Stimulated activated CD4-positive, alpha-beta T cell treated with anti-CD3 and anti-CD28 coated beads, Interleukin-2, amount 100 ng/mL, for 48 hours (primary cell): ENCODE measurements around the gene HYCC2.

Experiments used
- DNase-seq, 2 donors: peaks; one replicate each; pipeline ENCODE4 v3.0.0-alpha.2; 2020

The HYCC2 gene

DNA sequence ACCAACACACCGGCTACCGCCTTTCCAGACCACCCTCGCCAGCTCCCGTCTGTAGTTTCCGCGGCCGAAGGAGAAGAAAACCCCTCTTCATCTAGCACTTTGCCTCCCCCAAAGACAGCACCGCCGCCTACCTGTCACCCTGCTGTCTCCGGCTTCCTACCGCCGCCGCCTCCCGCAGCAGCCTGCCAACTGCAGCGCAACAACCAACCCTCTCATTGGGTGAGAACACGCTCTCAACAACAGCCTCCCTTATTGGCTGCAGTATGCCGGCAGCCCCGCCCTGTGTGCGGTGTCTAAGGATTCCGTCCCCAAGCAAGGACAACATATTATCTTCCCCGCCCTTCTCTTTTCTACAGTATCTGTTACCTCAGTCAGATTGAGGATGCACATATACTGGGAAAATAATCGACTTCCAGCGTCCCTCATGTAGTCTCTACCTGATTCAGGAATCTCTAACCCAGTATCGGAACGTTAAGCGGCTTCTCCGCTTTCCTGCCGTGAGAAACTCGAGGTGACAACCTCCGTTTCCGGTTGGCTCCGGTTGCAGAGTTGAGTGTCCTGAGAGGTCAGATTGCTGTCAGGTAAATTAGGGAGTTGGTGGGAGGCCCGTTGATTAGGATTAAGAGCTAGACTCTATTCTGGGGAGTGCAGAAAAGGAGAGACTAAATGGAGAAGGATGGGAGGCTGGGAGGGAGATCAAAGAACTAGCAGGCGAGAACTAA lies at the start of gene HYCC2, which contains the start of gene NDUFB3:
Gene HYCC2, minus strand, starts transcription at position 193 of the 722 bp plus-strand sequence. CDS start 47,662 bp downstream, outside the sequence.
Gene NDUFB3, plus strand, starts transcription at position 523 of the 722 bp plus-strand sequence. CDS start 6,882 bp downstream, outside the sequence.
- peak; percentile 87 for DNase-seq

DNA sequence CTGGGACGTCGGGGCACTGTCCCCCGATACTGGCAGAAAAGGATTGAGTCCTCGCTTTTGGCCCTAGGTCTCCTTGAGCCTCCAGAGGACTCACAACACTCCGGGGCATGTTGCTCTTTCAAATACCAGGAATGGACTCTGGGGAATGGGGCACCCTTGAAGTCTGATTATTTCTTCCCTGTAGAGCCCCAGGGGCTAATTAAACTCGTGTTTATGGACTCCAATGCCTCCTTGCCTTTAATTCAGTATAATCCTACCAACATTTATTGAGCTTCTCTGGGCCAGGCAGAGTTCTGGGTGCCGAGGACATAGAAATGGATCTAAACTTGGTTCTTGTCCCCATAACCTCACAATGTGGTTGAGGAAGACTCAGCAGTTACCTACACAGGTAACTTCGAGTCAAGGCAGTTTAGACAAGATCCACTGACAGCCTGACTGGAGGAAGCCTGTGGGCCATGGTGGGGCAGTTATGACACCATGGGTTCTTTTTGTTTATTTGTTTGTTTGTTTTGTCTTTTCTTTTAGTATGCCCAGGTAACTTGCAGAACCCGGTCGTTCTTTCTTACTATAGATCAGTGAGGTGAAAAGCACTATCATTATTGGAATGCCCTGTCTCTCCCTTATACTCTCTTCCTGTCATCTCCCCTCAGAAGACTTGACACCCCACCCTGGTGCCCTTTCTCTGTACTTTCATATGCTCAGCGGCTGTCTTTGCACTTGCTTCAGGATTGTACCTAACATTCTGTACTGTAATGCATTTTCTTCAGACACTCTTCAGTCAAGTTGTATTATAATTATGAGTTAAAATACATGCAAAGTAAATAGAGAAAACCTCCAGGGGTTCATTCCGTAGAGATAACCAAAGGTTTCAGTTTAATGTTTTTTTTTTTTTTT lies 47.7 kb upstream of the HYCC2 start:
- DNase-seq = no peak

DNA sequence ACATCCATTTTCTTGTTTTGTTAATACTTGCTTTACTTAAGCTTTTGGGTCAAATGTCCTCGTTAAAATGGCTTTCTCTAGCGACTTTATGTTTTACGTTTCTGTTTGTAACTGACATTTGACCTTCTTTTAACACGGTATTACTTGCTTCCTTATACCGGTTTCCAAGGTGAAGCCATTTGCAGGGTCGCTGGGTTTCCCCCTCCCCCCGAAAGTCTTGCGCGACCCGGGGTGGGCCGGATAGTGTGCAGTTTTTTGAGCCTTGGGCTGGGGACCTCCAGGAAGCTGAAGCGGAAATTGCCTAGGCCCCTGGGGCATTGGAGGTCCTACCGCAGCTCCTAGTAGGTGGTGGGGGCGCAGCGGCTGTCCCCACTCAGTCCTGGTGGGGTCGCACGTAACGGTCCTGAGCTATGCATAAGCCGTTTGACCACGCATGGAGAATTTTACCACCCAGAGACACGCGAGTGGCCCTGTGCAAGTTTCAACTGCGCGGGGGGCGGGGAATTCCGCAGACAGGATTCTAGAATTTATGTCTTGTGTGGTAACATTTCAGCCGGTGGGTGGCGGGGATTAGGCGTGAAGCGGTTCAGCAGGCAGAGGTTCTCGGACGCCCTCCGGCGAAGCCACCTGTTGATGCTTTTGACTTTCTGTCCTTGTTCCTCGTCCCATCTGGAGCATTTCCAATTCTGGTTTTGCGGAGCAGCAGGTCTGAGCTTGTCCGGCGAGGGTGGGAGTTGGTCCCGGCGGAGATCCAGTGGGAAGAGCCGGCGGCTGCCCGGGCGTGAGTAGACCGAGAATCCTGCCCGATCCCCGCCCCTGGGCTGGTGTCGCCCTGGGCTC lies 46.9 kb upstream of the HYCC2 start:
- peak; percentile 76 to 80 for DNase-seq

DNA sequence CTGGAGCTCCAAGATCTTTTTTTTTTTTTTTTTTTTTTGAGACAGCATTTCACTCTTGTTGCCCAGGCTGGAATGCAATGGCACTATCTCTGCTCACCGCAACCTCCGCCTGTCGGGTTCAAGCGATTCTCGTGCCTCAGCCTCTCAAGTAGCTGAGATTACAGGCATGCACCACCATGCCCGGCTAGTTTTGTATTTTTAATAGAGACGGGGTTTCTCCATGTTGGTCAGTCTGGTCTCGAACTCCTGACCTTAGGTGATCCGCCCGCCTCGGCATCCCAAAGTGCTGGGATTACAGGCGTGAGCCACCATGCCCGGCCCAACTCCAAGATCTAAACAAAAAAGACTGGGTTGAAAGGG lies 46.2 kb upstream of the HYCC2 start:
- DNase-seq = peak in 1 of 2 donors; percentile 31

DNA sequence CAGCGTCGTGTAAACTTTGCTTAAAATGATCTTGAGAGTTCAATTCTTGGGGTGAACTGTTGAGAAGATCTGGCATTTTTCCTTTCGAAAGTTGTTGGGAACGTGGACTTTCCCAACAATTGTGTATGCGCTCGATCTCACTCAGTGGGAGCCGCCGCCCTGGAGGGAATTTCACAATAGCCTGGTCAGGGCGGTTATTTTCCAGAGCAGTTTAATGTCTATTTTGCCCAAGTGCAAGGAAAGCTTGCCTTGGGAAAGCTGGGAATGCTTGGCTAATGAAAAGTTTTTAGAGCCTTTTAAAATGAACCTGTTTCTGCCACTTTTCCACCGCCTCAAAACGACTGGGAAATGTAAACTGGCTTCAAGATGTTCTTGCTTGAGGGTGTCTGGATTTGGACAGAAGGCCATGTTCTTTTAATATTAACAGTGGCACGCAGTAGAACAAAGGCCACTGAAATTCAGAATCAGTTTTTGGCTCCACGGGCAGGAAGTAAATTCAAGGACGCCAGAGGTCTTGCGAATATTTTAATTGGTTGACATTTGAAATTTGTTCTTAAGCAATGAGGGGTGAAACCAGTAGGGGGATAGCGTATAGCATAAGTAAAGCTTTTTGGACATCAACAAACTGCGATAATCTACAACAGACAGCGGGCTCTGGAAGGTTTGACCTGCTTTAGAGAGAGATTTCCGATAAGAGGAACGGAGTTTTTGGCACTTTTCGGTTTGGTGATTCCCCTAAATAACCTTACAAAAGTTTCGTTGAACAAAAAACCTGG lies 45.7 kb upstream of the HYCC2 start:
- peak in 1 of 2 donors; percentile 32 for DNase-seq

DNA sequence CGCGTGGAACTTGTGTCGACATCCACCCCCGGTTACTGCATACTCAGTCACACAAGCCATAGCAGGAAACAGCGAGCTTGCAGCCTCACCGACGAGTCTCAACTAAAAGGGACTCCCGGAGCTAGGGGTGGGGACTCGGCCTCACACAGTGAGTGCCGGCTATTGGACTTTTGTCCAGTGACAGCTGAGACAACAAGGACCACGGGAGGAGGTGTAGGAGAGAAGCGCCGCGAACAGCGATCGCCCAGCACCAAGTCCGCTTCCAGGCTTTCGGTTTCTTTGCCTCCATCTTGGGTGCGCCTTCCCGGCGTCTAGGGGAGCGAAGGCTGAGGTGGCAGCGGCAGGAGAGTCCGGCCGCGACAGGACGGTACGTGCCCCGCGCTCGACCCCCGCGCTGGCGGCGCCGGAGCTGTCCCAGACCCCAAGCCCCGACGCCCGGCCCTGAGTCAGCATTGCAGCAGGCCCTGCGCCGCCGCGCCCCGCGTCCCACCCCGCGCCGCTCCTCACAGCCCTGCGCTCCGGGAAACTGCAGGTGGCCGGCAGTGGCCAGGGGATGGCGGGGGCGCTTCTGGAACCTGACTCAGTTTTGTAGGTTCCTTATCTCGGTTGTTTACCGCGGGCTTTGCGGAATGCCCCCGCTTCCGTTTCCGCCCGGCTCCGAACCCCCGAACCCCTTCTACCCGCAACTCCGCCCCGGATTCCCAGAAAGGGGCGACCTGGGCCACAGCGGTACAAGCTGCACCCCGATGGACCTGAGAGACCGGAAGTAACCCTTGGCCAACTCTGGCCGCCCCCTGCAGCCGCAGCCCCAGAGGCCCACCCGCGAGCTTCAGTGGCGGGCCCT lies 44.9 kb upstream of the HYCC2 start, which contains the start of gene CFLAR:
Gene CFLAR, plus strand, starts transcription at position 50 of the 844 bp plus-strand sequence. CDS start 13,702 bp downstream, outside the sequence.
- peak; percentile 72 to 74 for DNase-seq

DNA sequence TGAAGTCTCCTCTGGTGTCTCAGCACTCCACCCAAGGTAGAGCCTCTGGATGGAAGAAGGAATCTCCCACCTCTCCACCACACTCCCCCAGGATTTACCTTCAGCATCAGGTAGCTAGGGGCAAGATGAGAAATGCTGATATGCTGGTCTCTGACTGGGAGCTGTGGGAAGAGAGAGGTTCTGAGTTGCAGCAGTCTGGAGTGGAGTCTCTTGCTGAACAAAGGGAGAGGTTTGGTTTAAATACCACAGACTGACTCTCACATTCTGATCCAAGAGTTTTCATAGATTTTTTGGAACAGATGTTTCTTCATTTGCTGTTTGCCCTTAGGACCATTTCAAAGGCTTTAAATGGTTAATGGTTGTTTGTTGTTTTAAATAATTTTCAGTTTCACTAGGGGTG lies 43.4 kb upstream of the HYCC2 start:
- DNase-seq = no peak

DNA sequence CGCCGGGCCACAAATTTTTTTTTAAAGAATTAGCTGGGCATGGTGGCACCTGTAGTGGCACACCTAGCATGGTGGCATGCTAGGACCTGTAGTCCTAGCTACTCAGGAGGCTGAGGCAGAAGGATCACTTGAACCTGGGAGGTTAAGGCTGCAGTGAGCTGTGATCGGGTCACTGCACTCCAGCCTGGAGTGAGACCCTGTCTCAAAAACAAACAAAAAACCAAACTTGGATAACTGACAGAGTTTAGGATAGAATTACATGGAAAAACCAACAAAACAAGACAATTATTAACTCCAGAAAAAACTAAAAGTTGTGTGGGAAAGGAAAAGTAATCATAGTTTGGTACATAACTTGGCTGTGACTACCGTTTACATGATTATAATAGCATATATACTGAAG lies 42.9 kb upstream of the HYCC2 start:
- DNase-seq = no peak

DNA sequence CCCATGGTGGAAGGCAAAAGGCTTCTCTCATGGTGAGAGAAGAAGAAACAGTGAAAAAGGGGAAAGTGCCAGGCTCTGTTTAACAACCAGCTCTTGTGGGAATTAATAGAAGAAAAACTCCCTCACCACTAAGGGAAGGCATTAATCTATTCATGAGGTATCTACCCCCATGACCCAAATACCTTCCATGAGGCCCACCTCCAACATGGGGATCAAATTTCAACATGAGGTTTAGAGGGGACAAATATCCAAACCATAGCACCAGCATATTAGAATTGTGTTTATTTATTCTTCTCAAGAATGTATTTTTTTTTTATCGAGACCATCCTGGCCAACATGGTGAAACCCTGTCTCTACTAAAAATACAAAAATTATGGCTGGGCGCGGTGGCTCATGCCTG lies 39.6 kb upstream of the HYCC2 start:
- no peak for DNase-seq

DNA sequence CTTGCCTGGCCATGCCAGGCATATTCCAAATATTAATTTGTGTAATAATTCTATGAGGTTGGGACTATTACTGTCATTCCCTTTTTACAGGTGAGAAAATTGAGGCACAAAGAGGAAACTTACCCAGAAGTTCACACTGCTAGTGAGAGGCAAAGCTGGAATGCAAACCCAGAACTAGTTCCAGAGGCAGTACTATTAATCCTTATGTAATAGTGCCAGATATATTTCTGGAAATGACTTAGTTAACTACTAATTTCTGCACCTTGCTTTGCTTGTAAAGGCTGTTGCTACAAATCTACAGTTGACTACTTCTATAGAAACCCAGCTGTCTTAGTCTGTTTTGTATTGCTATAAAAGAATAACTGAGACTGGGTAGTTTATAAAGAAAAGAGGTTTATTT lies 39.1 kb upstream of the HYCC2 start:
- DNase-seq = no peak

DNA sequence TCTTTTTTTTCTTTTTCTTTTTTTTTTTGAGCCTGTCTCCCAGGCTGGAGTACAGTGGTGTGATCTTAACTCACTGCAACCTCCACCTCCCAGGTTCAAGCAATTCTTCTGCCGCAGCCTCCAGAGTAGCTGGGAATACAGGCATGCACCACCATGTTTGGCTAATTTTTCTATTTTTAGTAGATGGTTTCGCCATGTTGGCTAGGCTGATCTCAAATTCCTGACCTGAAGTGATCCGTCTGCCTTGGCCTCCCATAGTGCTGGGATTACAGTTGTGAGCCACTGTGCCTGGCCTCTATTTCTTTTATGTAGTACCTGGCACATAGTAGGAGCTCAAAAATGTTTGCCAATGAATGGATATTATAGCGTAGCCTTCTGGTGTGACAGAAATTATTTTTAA lies 37.7 kb upstream of the HYCC2 start:
- no peak for DNase-seq

DNA sequence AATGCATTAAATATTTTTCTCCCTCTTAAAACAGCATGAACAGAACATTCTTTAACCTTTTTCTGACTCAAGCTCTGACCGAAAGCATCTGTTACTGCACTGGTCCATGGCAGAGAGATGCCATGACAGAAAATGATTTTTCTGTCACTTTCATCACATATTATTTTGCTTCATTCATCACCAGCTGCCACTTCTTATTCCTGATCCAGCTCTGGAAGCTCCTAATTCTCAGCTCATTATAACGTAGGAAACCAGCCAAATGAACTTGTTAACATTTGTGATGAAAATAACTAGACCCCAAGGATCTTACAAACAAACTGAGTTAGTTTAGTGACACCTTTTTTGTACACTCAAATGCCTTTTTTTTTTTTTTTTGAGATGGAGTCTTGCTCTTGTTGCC lies 36.9 kb upstream of the HYCC2 start:
- no peak for DNase-seq

DNA sequence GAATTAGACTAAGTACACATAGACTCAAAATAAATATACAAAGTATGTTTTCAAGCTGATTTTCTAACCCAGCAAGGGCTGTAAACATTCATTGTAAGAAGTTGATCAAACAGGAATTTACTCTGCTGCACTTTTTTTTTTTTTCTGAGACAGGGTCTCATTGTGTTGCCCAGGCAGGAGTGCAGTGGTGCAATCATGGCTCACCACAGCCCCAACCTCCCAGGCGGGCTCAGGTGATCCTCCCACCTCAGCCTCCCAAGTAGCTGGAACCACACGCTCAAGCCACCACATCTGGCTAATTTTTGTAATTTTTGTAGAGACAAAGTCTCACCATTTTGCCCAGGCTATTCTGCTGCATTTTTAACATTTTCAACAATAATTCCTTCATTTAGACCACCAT lies 36.2 kb upstream of the HYCC2 start:
- no peak for DNase-seq

DNA sequence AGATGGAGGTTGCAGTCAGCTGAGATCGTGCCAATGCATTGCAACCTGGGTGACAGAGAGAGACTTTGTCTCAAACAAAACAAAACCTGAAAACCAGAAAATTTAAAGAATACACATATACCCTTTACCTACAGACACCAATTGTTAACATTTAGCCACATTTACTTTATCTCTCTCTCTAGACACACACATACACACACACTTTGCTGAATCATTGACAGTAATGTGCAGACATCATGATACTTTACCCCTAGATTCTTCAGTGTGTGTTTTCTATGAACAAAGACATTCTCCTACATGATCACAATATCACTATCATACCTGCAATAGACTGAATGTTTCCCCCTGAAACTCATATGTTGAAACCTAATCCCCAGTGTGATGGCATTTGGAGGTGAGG lies 34.3 kb upstream of the HYCC2 start:
- no peak for DNase-seq

DNA sequence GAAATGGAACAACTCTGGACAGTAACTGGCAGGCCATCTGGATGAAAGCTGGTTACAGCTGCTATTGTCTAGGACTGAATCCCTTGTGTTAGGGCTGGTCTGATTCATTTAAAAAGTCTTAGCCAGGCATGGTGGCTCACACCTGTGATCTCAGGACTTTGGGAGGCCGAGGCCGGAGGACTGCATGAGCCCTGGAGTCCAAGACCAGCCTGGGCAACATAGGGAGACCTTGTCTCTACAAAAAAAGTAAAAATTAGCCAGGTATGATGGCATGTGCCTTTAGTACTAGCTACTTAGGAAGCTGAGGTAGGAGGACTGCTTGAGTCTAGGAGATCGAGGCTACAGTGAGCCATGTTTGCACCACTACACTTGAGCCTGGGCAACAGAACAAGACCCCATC lies 29.0 kb upstream of the HYCC2 start:
- DNase-seq = no peak

DNA sequence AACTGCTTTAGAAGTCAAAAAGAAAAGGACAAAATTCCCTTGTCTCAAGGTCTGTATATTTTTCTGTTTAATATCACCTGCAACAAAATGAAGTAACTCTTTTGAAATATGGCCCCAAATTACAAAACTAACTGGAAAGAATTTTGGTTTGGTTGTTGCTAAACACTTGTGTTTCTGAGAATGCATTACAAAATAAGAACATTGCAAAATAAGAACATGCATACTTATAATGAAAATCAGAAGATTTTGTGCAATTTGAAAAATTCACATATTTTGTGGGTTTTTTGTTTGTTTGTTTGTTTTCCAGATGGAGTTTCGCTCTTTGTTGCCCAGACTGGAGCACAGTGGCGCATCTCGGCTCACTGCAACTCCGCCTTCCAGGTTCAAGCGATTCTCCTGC lies 22.1 kb upstream of the HYCC2 start:
- DNase-seq = no peak

DNA sequence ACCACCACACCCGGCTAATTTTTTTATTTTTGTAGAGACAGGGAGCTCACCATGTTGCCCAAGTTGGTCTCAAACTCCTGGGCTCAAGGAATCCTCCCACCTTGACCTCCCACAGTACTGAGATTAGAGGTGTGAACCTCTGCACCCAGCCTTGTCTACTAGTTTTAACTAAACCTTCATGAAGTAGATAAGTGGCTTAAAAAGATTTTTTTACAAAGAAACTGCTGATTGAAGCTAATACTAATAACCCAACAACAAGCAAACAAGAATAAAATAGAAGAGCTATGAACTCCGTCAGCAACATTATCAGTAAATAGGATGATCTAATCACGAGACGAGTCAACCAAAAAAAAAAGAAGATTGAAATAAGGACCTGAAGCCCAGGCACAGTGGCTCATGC lies 19.1 kb upstream of the HYCC2 start:
- DNase-seq = no peak

DNA sequence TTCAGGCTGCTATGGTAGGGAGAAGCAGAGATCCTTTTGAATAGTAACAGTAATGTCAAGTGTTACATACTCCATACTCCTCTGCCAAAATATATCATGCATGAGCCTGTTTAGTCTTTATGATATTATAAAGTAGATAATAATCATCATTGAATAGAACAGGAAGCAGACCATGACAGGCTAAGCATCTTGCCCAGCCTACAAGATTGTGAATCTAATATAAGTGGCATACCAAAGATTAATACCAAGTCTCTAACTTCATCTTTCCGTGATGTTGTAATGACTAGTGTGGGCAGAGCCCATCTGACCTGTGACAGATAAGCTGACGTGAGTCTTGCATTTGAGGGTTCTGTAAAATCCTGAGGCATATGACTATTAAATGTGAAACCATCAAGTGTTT lies 13.4 kb upstream of the HYCC2 start:
- DNase-seq = no peak

DNA sequence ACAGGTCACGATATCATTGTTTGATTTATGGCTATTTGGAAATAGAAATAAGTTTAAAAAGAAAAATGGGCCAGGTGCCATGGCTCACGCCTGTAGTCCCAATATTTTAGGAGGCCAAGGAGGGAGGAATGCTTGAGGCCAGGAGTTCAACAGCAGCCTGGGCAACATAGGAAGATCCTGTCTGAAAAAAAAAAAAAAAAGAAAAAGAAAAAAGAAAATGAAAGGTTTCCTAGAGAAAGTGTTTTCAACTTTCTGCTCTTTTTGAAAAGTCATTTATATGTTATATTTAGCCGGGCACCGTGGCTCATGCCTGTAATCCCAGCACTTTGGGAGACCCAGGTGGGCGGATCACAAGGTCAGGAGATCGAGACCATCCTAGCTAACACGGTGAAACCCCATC lies 3.5 kb upstream of the HYCC2 start:
- DNase-seq = no peak

DNA sequence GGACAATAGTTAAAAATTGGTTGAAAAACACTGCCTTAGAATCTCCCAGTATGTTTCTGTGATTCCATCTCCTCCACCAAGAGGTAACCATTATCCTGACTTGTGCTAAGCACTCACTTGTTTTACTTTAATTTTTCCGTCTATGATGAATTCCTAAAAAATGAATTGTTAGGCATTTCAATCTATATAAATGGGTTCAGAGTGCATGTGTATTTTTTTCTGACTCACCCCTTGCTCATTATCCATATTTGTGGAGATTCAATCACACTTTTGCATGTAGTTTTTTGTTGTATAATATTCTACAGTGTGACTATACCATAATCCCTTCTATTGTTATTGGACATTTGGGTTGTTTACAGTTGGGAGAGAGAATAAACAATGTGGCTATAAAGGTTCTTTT lies 1.6 kb upstream of the HYCC2 start:
- DNase-seq = no peak

DNA sequence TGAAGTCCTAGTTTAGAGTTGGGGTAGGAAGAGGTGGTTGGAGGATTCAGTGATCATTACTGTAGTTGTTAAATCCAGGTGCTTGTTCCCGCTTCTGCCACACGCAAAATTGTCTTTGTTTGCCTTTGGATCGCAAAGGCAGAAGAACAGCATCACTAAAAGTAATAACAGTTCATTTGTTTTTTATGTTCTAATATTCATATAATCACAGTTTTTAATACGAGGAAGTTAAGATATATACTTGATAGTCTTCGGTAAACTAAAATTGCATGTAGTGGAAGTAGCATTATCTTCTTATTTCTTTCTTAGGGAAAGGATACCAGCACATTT lies 695 bp upstream of the HYCC2 start:
- no peak for DNase-seq
